NCI-H128 (cell line): ENCODE results near the gene BOD1L1.

Experiments used
- DNase-seq: peaks from one replicate; lab custom pipeline; 2025; ENCODE audit not compliant: unreplicated experiment; lab: John Stamatoyannopoulos, UW

Gene BOD1L1

GRCh38 chr4:13626492-13627177 lies 890 bp downstream of the BOD1L1 start:
- DNase-seq: no peak

DNA sequence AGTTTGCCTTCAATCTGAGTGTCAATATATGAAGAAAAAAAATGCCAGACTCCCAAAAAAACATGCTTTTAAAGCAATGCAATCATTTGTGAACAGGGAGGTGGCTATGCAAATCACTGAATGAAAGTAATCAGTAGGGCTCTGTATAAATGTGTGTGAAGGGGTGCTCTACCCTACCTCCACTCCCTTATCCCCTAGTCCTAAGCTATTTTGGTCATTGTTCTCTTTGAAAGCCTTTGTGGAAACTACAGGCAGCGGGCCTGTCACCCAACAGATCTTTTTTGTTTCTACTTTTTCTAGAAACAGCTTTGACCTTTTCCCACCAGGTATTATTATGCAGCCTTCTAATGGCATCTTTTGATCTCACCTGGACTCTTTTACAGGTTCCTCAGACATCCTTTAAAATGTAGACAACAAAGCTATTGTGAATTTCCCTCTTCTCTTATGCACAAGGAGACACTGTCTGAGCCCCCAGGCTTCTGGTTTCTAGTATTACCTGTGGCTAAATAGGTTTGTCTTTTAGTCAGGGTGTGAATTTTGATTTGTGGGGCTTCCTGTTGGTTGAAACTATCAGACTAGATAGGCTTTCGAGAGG lies 9.2 kb downstream of the BOD1L1 start:
- no peak for DNase-seq

GRCh38 chr4:13617801-13618200 lies 9.7 kb downstream of the BOD1L1 start:
- no peak for DNase-seq

- no peak for DNase-seq
Measured at GRCh38 chr4:13616597-13616996, 10.9 kb downstream of the BOD1L1 start.

DNA sequence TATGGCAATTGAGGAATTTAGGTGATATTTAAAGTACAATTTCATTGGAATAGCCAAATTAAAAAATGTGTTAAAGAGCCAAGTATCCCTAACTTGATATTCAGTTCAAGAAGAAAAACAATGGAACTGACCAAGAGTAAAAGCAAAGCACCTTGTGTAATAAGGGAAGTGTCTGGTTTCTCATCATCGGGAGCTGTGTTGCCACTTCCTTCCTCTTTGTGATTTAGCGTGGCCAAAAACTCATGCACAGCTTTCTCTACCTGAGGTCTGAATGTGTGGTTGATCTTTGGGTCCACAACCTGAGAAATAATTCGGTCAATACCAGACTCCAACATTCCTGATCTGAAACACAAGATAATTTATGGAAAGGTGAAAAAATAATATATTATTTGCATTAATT lies 12.4 kb downstream of the BOD1L1 start:
- no peak for DNase-seq

DNA sequence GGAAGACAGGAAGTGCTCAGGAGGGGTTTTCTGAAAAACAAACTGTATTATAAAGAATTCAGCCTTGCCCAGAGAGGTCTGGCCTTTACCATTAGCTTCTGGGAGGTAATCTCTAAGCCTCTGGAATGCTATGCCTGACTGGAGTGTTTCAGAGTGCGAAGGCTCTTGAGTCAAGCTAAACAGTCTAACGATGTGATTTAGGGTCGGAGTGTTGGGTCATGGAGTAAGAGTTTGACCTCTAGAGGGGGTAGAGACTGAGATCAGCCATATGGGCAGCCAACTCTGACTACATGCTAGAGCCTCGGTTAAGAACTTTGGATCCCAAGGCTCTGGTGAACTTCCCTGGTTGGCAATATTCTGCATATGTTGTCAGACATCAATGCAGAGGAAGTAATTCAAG lies 15.0 kb downstream of the BOD1L1 start:
- no peak for DNase-seq

- DNase-seq: no peak
Measured at GRCh38 chr4:13611283-13611842, 16.2 kb downstream of the BOD1L1 start.

GRCh38 chr4:13605330-13605729 lies 22.2 kb downstream of the BOD1L1 start:
- no peak for DNase-seq

DNA sequence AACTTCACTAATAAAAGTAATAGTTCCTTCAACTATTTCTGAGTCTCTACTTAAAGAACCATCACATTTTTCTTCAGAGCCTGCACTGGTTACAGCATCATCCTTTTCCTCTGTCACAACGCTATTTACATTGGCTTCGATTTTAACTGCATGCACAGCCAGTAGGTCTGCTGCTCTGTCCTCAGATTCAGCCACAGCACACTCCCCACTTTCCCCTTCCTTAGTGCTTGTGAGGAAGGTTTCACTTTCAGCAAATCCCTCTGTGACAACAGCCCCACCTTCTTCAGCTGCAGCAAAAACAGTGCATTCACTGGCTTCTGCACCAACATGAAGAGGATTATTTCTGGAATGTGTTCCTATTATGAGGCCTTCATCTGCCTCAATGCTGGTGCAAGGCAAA lies 25.7 kb downstream of the BOD1L1 start:
- no peak for DNase-seq

DNA sequence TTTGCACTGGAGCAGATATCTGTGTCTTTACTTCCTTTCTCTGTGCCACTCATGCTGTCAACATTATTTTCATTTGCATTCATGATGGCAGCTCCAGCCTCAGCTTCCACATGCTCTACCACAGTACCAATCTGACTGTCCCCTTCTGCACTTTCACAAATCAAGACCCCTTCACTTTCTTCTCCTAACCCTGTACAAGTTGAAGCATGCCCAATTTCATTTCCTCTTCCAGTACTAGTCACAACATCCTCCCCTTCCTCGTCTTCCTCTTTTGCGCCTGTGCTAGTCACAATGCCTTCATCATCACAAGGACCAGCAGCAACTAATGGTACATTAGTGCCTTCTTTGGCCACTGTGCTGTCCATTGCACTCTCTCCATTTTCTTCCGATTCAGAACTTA lies 26.5 kb downstream of the BOD1L1 start:
- no peak for DNase-seq

DNA sequence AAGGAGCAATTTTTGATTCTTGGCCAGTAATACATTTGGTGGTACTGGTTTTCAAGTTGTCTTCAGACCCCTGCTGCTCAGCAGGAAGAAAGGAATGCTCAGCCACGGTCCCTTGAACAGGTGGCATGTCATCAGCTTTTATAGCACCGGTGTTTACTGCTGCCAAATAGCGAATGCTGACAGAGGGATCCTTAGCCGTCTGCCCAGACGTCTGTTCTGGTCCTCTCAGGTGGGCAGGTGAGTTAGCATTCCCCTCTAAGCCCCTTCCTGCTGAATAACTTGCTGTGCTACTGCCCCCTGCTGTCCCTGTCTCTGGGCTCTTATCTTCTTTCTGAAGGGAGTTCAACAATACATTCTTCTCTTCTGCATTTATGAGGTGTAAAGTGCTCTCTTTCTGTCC lies 28.4 kb downstream of the BOD1L1 start:
- no peak for DNase-seq

GRCh38 chr4:13597604-13598003 lies 29.9 kb downstream of the BOD1L1 start:
- DNase-seq: no peak

DNA sequence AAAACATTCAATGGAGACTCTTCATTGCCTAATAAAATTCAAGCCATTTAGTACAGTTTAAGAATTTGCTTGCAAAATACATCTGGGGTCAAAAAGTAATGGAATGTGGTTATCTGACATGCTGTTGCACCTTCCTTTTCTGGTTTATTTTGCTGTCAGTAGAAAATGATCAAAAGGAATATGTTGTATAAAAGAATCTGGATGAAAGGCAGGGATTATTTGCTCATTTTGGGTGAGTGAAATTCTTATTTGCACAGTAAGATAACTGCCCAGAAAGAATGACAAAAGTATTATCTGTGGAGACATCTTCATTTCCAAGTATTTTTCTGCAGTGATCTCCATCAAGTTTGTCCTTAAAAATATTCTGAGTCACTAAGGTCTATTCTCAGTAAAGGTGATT lies 30.4 kb downstream of the BOD1L1 start:
- no peak for DNase-seq

- DNase-seq: no peak
Measured at GRCh38 chr4:13592220-13592619, 35.3 kb downstream of the BOD1L1 start.

GRCh38 chr4:13590766-13591165 lies 36.8 kb downstream of the BOD1L1 start:
- DNase-seq: no peak

DNA sequence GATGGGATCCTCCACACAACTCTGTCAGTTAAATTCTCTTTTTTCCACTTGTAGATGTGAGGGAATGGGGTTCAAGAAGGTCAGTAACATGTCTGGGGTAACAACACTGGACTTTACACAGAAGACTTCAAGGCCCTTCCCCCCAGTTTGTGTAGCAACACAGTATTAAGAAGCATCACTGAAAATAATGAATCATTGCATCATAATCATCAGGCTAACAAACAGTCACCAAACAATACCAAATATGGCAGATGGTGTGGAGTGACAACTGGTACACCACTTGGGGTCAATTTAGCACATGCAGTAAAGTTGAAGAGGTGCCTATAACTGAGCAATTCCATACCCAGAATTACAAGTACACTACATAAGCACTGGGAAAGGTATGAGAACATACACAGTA lies 38.6 kb downstream of the BOD1L1 start:
- no peak for DNase-seq

GRCh38 chr4:13584481-13584880 lies 43.0 kb downstream of the BOD1L1 start:
- DNase-seq: no peak

DNA sequence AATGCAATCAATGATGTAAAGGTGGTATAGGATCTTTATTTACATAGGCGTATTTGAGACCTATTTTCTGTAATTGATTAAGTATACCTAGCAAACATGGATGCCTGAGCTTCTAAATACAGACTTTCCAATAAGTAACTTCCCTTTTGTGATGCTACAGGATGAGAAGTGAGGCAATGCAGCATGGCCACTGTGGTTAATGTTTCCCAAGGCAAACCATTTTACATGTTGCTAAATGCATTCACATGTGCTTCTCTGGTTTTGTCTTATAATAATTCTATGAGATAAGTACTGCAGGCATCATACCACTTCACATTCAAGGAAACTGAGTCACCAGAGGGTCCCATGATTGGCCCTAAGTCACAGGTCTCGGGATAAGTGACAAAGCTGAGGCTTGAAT lies 47.5 kb downstream of the BOD1L1 start:
- DNase-seq: no peak

DNA sequence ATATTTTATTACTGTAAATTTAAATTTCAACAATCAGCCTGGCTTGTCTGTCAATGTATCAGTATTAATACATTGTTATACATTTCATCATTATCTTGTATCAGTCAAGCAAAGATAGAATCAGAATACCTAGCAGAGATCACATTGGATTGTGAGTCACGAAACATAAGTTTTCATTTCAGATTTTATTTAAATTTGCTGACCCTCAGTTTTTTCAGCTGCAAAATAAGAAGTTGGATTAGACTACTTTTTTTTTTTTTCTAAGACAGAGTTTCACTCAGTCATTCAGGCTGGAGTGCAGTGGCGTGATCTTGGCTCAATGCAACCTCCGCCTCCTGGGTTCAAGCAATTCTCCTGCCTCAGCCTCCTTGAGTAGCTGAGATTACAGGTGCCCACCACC lies 49.9 kb downstream of the BOD1L1 start:
- no peak for DNase-seq

- DNase-seq: no peak
Measured at GRCh38 chr4:13570916-13571315, 56.6 kb downstream of the BOD1L1 start.

GRCh38 chr4:13567125-13567524 lies 60.4 kb downstream of the BOD1L1 start:
- DNase-seq: no peak

- no peak for DNase-seq
Measured at GRCh38 chr4:13562876-13563275, 64.6 kb downstream of the BOD1L1 start.

DNA sequence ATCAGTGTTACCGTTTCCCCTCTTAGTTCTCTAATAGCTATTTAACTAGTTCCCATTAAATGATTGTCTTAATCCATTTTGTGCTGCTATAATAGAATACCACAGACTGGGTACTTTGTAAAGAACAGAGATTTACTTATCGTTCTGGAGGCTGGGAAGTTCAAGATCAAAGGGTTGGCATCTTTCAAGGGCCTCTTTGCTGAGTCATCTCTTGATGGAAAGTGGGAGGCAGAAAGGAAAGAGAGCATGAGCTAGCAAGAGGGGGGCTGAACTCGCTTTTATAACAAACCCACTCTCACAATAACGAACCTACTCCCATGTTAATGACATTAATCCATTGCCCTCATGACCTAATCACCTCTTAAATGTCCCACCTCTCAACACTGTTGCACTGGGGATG lies 65.9 kb downstream of the BOD1L1 start:
- no peak for DNase-seq
